GM18519 (cell line): ENCODE results near the gene ARHGAP27.

Experiments used
- ATAC-seq: cut with Tn5 transposase; IDR thresholded peaks from one replicate; pipeline ENCODE4 v1.9.1; 2021; ENCODE audit warnings: mild to moderate bottlenecking, moderate library complexity; ENCODE audit not compliant: unreplicated experiment, low FRiP score

ARHGAP27 gene

DNA sequence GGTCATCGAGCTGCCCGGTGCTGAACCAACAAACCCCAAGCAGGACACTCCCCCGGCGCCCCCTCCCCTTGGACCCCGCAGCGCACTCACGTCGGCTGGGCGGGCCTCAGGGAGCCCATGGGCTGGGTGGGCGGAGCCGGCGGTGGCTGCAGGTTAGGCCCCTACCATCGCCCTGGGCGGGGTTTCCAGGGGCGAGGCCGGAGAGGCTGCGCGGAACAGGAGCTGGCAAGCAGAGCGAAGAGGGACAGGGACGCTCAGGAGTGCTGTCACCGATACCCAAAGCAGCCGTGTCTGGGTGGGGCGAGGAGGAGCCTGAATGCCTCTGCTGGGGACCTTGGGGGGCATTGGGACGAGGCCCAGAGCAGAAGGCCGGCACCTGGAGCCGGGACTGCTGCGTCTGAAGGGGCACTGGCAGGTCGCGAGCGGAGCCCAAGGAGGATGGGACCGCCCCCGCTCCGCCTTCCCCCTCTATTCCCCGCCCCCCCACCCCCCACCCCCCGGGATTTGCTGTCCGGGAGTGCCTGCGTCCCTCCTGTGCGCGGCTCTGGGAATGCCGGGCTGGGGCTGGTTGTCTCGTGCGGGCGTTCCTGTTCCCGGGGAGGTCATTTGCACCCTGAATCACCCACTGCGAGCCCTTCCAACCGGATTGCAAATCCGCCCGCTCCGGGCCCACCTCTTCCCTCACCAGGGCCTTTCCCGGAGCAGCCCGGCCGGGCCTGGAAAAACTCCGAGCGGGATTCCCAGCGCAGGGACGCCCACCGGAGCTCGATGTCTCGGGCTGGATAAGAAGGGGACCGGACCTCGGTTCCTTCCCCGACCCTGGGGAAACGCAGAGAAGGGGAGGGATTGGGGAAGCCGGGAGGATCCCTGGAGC is 902 bp downstream of the ARHGAP27 start:
- no peak for ATAC-seq

DNA sequence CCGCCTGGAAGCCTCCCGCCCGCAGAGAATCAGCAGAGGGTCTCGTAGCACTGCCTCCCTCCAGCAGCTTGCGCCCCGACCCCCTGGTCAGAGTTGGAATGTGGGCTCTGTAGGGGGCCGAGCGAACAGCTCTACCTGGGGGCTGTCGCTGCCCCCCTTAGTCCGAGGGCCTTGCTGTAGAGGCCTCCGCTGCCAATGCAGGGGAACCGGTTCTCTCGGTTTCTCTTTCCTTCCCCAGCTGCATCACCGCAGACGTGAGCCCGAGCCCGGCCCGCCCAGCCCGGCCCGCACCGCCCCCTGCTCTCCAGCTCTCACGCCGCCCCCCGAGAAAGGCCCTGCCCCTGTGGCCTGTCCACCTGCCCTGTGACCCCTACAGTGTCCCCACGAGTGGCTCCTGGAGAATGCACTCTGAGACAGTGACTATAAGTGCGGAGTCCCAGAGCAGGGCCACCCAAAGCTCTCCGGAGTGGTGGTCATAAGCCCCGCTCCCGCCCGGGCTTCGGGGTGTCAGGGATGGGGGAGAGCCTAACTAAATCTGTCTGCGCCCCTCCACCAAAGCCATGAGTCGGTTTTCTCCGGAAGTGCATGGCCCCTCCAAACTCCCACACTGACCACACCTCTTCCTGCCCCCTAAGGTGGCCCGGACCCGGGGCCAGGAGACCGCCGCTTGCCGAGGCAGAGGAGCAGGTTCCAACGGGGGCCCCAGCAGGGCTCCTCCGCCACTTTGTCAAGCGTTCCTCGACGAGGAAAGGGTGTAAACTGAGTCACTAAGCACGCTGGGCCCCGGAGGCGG is 1.7 kb downstream of the ARHGAP27 start:
- no peak for ATAC-seq

DNA sequence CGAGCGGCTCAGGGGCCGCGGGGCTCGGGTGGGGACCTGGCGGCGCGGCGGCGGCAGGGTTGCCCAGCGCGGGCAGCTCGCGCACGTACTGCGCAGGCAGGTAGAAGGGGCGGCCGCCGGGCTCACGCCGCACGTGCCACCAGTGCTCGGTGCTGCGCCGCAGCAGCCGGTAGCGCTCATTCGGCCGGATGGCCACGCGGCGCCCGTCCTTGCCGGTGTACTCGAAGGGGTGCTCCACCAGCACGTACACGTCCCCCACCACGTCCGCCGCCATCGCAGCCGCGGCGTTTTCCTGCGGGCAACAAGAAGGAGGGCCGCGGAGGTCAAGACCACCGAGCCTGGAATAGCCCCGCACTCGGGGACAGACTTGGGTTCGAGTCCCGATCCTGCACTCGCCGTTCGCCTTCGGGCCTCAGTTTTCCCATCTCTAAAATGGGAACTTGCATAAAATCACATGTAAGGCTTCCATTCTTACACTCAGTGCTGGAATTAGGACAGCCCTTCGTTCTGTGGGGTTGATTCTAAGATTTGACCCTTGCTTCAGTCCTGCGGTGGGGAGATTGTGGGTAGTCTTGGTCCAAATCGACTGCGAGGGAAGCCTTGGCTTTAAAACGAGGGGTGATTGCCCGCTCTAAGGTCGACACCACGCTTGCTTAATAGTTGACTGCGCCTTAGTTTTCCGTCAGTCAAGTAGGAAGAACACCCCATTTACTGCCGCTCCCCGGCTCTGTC is 2.5 kb downstream of the ARHGAP27 start:
- no peak for ATAC-seq

DNA sequence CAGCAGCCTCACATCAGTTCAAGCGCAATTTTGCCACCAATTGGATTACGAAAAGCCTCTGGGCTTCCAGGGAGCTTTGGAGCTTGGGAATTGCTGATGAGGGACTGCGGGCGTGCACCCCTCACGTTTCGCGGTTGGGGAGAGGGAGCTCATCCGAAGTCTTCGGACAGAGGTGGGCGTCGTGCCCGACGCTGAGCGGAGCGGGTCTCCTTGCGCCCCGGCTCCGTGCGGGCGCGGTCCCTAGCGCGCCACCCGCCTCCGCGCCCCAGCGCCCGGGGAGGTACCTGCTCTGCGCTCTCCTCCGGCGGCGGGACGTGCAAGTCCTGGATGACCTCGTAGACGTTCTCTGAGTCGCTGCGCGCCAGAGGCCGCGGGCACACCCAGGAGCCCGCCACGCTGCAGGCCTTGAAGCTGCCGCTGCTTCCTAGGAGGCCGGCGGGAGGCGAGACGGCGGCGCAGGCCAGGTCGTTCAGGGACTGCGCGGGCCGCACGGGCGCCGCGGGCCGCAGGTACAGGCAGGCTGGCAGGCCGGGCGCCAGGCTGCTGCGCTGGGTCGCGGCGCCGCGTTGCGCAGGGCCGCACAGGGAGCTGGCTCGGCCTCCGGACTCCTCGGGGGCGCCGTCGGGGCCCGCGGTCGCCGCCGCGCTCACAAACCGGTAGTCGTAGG is 3.2 kb downstream of the ARHGAP27 start:
- no peak for ATAC-seq

DNA sequence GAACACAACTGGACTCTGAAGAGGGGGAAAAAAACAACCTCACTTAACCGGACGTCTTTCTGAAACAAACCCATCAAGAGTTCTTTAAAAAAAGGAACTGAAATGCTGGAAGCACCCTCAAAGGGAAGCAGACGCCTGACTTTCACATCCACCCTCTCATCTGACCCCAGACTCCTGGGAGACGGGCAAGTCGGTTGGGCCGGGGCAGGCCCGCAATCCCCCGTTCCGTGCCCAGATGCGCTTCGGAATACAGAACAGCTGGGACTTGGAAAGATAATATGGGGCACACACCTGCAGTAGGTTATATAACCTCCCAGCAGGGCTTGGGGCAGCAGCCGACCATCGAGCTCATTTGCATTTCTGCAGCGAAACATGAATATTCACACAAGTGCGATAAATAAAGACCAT is 3.7 kb downstream of the ARHGAP27 start:
- ATAC-seq, result no peak

DNA sequence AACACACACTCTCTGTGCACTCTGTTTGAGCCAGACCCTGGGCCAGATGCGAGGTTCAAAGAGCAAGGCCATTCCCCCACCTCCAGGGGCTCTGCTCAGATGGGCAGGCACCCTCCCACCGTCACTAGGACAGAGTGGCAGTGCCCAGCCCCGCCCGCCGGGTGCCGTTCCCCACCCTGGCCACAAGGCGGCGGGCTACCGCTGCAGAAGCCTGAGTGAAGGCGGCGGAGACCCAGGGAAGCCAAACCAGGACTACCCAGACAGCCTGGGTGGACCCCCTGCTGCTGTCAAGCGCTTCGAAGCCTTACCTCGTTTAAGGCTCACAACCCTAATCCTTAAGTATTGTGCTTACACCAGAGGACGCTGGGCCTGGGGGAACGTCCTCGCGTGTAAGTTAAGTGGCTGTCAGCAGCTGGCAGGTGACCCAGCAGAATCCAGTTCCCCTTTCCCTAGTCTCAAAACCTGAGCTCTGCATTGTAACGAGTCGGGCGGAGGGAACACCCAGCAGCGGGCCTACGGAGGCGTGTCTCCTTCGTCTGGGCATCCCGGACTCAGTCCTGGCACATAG is 4.5 kb downstream of the ARHGAP27 start:
- ATAC-seq, result no peak

DNA sequence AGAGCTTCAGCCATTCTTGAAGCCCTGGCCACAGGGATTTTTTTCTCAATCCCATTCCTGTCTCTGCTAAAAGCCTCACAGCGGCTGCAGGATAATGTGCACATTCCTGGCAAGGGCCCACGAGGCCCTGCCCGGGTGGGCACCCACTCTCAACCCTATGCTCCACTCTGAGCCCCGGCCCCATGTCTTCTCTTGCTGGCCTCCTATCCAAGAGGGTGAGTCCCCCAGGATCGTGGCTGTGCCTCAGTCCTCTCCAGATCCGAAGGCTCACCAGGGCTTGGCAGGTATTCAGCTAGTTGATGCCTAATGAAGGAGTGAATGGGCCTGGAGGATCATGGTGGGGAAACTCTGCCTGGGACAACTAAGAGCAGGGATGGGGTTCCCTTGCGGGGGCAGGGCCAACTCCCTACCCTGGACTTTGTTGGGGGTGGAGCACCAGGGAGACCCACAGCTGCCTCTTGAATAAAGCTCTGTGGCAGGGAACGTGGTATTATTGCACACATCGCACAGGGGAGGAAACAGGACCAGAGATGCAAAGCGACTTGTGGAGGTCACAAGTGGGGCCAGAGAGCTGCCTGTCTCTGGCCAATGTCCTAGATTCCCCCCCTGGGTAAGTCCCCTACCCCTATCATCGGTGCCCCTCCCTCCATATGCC is 5.4 kb downstream of the ARHGAP27 start:
- no peak for ATAC-seq

DNA sequence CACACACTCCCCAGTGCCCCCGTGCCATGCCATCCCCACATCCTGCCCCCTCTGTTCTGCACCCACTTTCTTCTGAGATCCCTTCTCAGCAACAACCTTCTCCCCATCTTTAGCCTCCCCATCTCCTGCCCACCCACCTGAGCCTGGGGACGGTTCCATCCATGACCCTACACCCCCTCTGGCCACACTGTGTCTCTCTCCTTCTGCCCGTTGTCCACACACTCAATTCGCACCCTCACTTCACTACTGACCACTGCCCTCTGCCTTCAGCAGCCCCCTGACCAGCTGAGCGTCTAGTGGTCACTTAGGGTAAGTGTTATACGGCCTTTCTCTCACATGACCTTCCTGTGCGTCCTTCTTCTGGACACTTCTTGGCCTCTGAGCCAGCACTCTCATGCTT is 6.1 kb downstream of the ARHGAP27 start:
- no peak for ATAC-seq

DNA sequence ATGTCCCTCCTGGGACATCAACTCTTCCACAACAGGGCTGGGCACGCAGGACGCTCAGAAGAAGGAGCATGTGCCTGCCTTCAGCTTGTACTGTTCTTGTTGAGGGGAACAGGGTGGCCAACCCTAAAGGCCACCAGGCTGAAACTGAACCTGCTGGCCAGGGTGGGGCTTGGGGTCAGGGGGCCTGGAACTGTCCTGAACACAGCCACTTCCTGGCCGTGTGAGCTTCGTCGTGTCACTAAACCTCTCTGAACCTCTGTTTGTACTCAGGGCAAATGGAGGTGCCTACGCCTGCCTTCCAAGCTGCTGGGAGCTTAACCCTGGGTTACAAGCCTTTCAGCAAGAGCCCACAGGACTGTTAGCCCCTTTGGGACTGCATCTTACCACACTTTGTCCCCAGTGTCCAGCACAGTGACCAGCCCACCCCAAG is 6.7 kb downstream of the ARHGAP27 start:
- no peak for ATAC-seq

DNA sequence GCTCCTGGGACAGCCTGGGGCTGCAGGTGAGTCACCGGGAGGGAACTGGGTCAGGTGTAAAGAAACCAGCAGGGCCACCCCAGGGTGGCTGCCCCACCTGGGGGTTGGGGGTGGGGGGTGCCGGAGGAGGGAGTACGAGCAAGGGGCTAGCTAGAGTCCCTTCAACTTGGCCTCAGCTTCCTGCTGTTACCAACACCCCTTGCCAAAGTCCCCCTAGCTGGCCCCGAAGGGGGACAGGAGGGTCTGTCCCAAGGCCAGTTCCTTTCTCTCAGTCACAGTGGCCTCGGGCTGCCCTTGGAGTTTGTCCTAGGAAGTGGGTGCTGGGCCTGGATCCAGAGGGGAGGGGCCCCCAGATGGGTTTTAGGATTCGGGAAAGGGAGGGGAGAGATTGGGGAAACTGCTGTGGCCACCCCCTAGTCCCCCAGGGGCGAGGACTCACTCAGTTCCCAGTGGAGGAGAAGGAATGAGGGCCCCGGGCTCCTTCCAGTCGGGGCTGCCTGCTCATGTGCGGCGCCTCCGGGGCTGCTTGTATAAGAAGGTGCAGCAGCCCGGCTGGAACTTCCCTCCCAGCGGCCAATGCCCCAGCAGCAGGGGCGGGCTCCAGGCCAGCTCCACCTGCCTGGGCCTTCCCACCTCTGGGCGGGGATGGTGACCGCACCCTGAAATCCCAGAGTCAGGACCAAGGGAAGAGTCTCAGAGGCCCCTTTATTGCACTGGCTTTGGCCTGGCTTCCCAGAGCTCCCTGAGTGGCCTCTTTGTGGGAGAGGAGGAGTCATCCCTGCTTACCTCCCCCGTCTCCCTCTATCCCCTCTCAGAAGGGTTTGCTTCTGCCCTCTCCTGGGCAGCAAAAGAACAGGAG is 7.3 kb downstream of the ARHGAP27 start:
- no peak for ATAC-seq

DNA sequence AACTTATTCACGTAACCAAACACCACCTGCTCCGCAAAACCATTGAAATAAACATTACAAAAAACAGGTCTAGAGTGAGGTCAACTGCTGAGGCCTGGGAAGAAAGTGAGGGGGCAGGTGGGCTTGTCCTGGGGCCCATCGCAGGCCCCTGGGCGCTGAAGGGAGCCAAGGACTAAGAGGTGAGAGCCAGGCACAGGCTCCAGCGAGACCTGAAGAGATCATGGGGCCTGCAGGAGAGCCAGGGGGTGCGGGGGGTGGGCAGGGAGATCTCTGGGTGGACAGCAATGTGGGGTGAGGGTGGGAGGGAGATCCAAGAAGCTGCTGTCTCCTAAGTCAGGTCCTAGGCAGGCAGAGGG is 7.9 kb downstream of the ARHGAP27 start:
- no peak for ATAC-seq

DNA sequence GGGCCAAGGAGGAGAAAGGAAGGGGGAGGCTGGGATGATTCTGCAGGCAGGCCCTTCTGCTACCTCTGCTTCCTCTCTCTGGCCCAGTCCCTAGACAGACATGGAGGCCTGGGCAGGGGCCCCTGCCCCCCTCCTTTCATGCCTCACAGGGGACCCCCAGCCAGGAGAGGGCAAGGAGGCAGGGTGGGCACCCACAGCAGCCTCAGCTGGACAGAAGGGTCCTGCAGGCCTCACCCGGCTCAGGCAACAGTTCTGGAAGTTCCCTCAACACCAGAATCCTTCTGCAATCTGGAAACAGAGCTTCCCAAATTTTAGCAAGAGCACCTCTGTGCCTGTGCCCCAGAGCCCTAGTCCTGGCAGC is 8.7 kb downstream of the ARHGAP27 start:
- no peak for ATAC-seq

DNA sequence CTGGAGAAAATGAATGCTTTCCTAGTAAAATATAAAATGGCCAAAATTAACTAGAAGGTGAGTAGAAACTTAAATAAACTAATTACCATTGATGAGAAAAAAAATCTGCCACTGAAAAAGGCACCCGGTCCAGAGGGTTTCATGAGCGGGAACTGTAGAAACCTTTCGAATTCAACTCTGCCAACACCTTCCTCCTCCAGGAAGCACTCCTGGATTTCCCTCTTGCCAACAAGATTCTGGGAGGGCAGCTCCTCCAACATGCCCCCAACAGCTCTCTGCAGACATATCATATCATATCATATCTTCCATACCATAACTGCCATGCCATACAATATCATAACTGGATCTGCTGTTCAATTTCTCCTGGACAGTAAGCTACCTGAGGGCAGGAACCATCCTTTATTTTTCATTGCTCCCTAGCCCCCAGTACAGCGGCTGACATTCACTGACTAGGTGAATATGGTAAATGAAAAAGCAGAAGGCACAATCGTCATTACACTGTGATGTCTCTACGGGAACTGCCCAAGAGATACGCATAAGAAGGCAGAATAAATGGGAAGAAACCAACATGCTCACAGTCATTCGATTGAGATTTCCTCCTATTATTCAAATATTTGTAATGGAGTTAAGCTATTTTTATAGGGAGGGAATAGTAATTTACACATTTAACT is 9.2 kb downstream of the ARHGAP27 start:
- ATAC-seq, result no peak

DNA sequence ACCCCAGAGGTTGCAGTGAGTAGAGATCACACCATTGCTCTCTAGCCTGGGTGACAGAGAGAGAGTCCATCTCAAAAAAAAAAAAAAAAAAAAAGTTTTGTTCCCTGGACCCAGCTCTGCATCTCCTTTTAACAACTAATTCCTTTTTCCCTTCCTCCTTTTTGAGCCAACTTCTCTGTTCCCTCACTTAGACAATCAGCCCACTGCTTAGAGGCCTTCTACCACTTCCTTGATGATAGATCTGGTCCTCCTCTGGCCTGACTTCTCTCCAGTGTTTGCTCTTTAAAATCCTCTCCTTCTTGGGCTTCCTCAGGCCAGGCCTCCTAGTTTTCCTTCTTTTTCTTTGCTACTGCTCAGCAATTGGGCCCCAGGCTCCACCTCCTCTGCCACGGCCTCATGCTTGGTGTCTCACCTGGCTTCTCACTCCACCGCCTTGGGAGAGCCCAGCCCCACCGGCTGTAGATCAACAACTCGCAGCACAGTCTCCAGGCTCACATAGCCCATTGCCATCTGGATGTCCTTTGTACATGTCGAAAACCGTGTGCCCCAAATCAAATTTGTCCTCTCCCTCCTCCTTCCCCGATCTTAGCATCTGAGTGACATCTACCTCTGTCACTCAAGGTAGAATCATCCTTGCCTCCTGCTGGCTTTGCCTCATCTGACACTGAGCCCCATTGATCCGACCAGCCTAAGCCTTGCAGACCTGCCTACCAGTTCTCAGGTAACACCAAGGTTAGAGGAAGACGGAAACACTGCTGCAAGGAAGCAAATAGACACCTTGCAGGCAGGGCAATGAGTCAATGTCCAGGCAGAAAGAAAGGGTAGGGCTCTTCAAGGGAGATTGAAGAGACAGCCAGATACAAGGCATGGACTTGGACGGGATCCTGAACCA is 17.4 kb downstream of the ARHGAP27 start:
- ATAC-seq, result no peak

DNA sequence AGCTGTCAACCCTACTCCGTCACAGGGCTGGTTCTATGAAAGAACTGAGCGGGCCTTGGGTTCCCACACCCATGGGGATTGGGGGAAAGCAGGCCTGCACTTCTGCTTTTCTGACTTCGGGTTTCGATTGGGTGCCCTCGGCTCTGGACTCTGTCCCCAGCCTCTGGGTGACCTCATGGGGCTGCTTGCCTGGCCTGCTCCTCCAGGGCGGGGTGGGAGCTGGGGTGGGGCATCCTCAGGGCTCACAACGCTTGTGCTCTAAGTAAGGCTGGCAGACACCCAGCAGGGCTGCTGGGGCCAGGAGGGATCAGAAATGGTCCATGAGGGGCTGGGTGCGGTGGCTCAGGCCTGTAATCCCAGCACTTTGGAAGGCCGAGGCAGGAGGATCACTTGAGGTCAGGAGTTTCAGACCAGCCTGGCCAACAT is 19.2 kb downstream of the ARHGAP27 start:
- ATAC-seq, result no peak

DNA sequence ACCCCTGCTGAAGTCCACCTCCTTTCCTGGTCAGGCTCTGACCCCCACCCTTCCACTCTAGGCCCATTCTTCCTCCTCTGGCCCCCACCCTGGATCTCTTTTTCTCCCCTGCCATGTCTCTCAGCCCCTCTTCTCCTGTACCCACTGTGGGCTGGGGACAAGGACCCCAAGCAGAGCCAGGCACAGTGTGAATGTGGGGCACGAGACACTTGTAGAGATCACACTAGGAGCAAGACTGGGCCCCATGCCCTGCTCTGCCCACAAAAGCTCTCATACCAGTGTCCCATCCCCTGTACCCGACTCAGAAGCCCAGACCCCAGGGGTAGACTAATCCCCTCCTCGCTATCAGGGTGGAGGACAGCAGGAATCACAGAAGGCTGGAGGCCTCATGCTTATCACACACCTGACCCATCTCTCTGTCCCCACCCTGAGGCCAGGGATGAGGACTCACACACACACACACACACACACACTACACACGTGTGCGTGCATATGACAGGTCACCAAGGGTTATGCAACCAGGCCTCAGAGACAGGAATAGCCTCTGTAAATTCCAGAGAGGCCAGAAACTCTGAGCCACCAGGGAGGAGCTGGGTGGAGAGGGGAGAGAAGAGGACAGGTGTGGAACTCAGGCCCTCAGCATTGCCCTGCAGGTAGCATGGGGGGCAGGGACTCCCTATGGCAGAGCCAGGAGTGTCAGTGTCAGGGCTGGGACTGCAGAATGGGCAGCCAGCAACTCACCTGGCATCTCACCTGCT is 21.1 kb downstream of the ARHGAP27 start:
- ATAC-seq, result no peak
